HepG2 (cell line): ENCODE measurements around the gene AQP11. TPM values are rescaled to one million over a fixed set of nuclear protein-coding genes. Genes with fewer than 3 reads are reported as not detected.
A peak's percentile ranks its signal among the peaks of the same experiment; 100 is the strongest.

Source experiments
- ATAC-seq: fragments of 200-7000 bp; cut with Tn5 transposase; 3 replicates; pipeline ENCODE4 v1.9.1; 2020; ENCODE audit warnings: mild to moderate bottlenecking, moderate library complexity
- BruUV-seq: library from RNA; stranded (reverse); fragments of 400-500 nt; replicated peaks from 2 replicates; lab custom pipeline; 2021; lab: Mats Ljungman, UMichigan
- CTCF ChIA-PET: fragments of 300-600 bp; formaldehyde crosslinking; extraction: SDS; loops from one replicate; lab custom pipeline; 2021; ENCODE audit warnings: low total read pairs, inconsistent platforms, low intra/inter-chr PET ratio; lab: Yijun Ruan, JAX
- POLR2A ChIA-PET: fragments of 350-600 bp; sonication (Branson Sonifier 250); formaldehyde crosslinking; loops from one replicate; lab custom pipeline; 2020; ENCODE audit warnings: antibody characterized with exemption, inconsistent platforms; lab: Yijun Ruan, JAX
- DNase-seq: peaks from one replicate; pipeline ENCODE4 v3.0.0-alpha.2; 2015; ENCODE audit warnings: low spot score
- FAIRE-seq: peaks from 3 replicates; lab custom pipeline; 2011; peaks lifted over from hg19 to GRCh38; lab: Jason Lieb, UNC
- H2AFZ ChIP-seq: one replicate; pipeline ENCODE4 v1.6.1; 2011; ENCODE audit warnings: low read length, inconsistent platforms
- H3K27ac ChIP-seq: fragments of 300-600 bp; 3 replicates; pipeline ENCODE4 v1.8.0; 2011; ENCODE audit warnings: mixed run types, mild to moderate bottlenecking, mixed read lengths, low read length, inconsistent platforms; ENCODE audit not compliant: insufficient read depth; ENCODE audit errors: extremely low read length
- H3K27me3 ChIP-seq, 2 experiments: fragments of 200-600 bp in 1 of 2; 2 replicates in 1 of 2; 3 replicates in 1 of 2; pipeline versions ENCODE4 v1.6.0 to v1.8.0; 2011; ENCODE audit warnings: low read length in 2 of 2, mild to moderate bottlenecking in 2 of 2, moderate library complexity in 2 of 2, inconsistent platforms in 1 of 2; ENCODE audit not compliant: insufficient read depth in 2 of 2, control insufficient read depth in 1 of 2
- H3K36me3 ChIP-seq, 2 experiments: fragments of 200-600 bp in 1 of 2; replicated peaks in 1 of 2; 2 replicates in 1 of 2; 3 replicates in 1 of 2; pipeline versions ENCODE4 v1.5.1 to v1.8.0; 2011; ENCODE audit warnings: low read length in 2 of 2, inconsistent platforms in 1 of 2; ENCODE audit not compliant: insufficient read depth in 2 of 2, control insufficient read depth in 1 of 2
- H3K4me1 ChIP-seq: 2 replicates; pipeline ENCODE4 v1.5.1; 2012; ENCODE audit warnings: low read length, inconsistent platforms; ENCODE audit not compliant: insufficient read depth
- H3K4me2 ChIP-seq: 2 replicates; pipeline ENCODE4 v1.6.0; 2011; ENCODE audit warnings: low read depth, low read length, inconsistent platforms
- H3K4me3 ChIP-seq, 3 experiments: fragments of 200-600 bp in 1 of 3; sonication (generic), shearing (Covaris generic) in 1 of 3; replicated peaks in 1 of 3; 2 replicates each; pipeline ENCODE4 v1.5.1; 2011 to 2016; ENCODE audit warnings: low read length in 3 of 3, inconsistent platforms in 2 of 3, low read depth in 2 of 3, mild to moderate bottlenecking in 2 of 3, control low read depth in 1 of 3, mixed read lengths in 1 of 3; ENCODE audit not compliant: insufficient read depth in 1 of 3
- H3K79me2 ChIP-seq: one replicate; pipeline ENCODE4 v1.6.1; 2011; ENCODE audit warnings: low read length, inconsistent platforms; ENCODE audit not compliant: insufficient read depth
- H3K9ac ChIP-seq: 2 replicates; pipeline ENCODE4 v1.6.0; 2011; ENCODE audit warnings: mild to moderate bottlenecking, low read depth, low read length, inconsistent platforms; ENCODE audit not compliant: insufficient read depth
- H3K9me3 ChIP-seq: 2 replicates; pipeline ENCODE4 v1.5.1; 2012; ENCODE audit warnings: mild to moderate bottlenecking, low read length
- H4K20me1 ChIP-seq: 2 replicates; pipeline ENCODE4 v1.6.0; 2011; ENCODE audit warnings: inconsistent platforms, mild to moderate bottlenecking, low read length, moderate library complexity; ENCODE audit not compliant: insufficient read depth
- ARID3A ChIP-seq: IDR thresholded peaks from 2 replicates; pipeline ENCODE4 v1.6.1; 2012; ENCODE audit warnings: low read depth, low read length, improper control_type of control experiment
- DPF2 ChIP-seq: sonication (generic); formaldehyde crosslinking; IDR thresholded peaks from 2 replicates; pipeline ENCODE4 v1.4.0; 2020; ENCODE audit warnings: mild to moderate bottlenecking, low read depth, missing genetic modification reagents, borderline replicate concordance
- FOXA3 ChIP-seq: IDR thresholded peaks from 2 replicates; pipeline ENCODE4 v1.6.1; 2016; ENCODE audit warnings: missing genetic modification reagents, missing compliant biosample characterization
- HNRNPLL ChIP-seq: fragments of 200-400 bp; formaldehyde crosslinking; IDR thresholded peaks from 2 replicates; pipeline ENCODE4 v1.6.1; 2017; ENCODE audit warnings: mild to moderate bottlenecking, low read depth, low read length; ENCODE audit not compliant: poor library complexity, severe bottlenecking
- MED8 ChIP-seq: sonication (generic); formaldehyde crosslinking; IDR thresholded peaks from 2 replicates; pipeline ENCODE4 v1.8.1; 2023; ENCODE audit warnings: mild to moderate bottlenecking, missing genetic modification reagents; ENCODE audit not compliant: insufficient replicate concordance
- MTERF4 ChIP-seq: sonication (generic); formaldehyde crosslinking; IDR thresholded peaks from 2 replicates; pipeline ENCODE4 v1.8.0; 2023; ENCODE audit warnings: mild to moderate bottlenecking, missing genetic modification reagents
- PCBP1 ChIP-seq: fragments of 200-400 bp; formaldehyde crosslinking; IDR thresholded peaks from 2 replicates; pipeline ENCODE4 v1.6.1; 2017; ENCODE audit warnings: mild to moderate bottlenecking, low read depth, low read length, borderline replicate concordance
- SMC3 ChIP-seq: IDR thresholded peaks from 2 replicates; pipeline ENCODE4 v1.6.1; 2011; ENCODE audit warnings: low read length, improper control_type of control experiment
- SRF ChIP-seq: IDR thresholded peaks from 2 replicates; pipeline ENCODE4 v1.6.1; 2011; ENCODE audit warnings: mild to moderate bottlenecking, low read depth, low read length, moderate library complexity
- TBX2 ChIP-seq: sonication (generic); formaldehyde crosslinking; IDR thresholded peaks from 2 replicates; pipeline ENCODE4 v1.5.0; 2020; ENCODE audit warnings: missing genetic modification reagents, mild to moderate bottlenecking, borderline replicate concordance
- TGIF2 ChIP-seq: IDR thresholded peaks from 2 replicates; pipeline ENCODE4 v1.6.1; 2016; ENCODE audit warnings: control low read depth, missing compliant biosample characterization
- ZHX1 ChIP-seq: sonication (generic); formaldehyde crosslinking; IDR thresholded peaks from 2 replicates; pipeline ENCODE4 v1.8.1; 2022; ENCODE audit warnings: low read depth, mild to moderate bottlenecking, missing genetic modification reagents
- ZNF253 ChIP-seq: sonication (generic); formaldehyde crosslinking; IDR thresholded peaks from 2 replicates; pipeline ENCODE4 v1.8.0; 2022; ENCODE audit warnings: mild to moderate bottlenecking, missing genetic modification reagents, borderline replicate concordance
- ZNF83 ChIP-seq: sonication (generic); formaldehyde crosslinking; IDR thresholded peaks from 2 replicates; pipeline ENCODE4 v1.4.0; 2020; ENCODE audit warnings: missing genetic modification reagents, mild to moderate bottlenecking, borderline replicate concordance
- WGBS: methylation state at CpG from one replicate; pipeline ENCODE4 v1.1.6; 2017; ENCODE audit warnings: low lambda C conversion rate; 5-methylcytosine and 5-hydroxymethylcytosine counted together
- in situ Hi-C: cut with HindIII; loops from 2 replicates; pipeline ENCODE4 v1.10.0; 2017; ENCODE audit warnings: low pct_unique_long_range_greater_than_20kb; ENCODE audit not compliant: extremely low pct_ligation_motif_present
- intact Hi-C: fragments of 100-400 bp; cut with micrococcal nuclease; formaldehyde crosslinking; loops from one replicate; pipeline ENCODE4 v1.10.0; 2022; ENCODE audit not compliant: unreplicated experiment
- polyA plus RNA-seq, 8 experiments: library from polyadenylated mRNA; depleted of rRNA in 3 of 8; stranded (reverse) in 7 of 8; unstranded in 1 of 8; fragments of >200 nt; fragmentation: Illumina TruSeq in 4 of 8; extraction: Trizol in 4 of 8; gene quantifications; 2 replicates each; pipeline versions ENCODE4 v1.2.1 to v1.2.3, GENCODE V29; 2011 to 2016; ENCODE audit warnings: low read depth in 4 of 8, missing spikeins in 1 of 8, mixed read lengths in 1 of 8; ENCODE audit not compliant: insufficient read depth in 1 of 8
- total RNA-seq, 5 experiments: library from RNA; depleted of rRNA; stranded (reverse); fragments of >200 nt; fragmentation: Illumina TruSeq; extraction: Trizol; gene quantifications; 2 replicates each; pipeline ENCODE4 v1.2.3, GENCODE V29; 2016; ENCODE audit warnings: low read depth in 1 of 5
- TF ChIP-seq, protein P1 (sequence below): IDR thresholded peaks from 2 replicates; pipeline ENCODE4 v1.6.1; 2016; ENCODE audit warnings: mild to moderate bottlenecking
- TF ChIP-seq, protein P2 (sequence below): IDR thresholded peaks from 2 replicates; pipeline ENCODE4 v1.6.1; 2018; ENCODE audit warnings: missing genetic modification reagents, mild to moderate bottlenecking, missing compliant biosample characterization

Gene AQP11
- total and polyA plus RNA-seq, 2 of the 13 experiments (the other 11 are each of a cell fraction or from before 2014, with no cell fraction given), result 10.4 to 15.3 TPM

DNA sequence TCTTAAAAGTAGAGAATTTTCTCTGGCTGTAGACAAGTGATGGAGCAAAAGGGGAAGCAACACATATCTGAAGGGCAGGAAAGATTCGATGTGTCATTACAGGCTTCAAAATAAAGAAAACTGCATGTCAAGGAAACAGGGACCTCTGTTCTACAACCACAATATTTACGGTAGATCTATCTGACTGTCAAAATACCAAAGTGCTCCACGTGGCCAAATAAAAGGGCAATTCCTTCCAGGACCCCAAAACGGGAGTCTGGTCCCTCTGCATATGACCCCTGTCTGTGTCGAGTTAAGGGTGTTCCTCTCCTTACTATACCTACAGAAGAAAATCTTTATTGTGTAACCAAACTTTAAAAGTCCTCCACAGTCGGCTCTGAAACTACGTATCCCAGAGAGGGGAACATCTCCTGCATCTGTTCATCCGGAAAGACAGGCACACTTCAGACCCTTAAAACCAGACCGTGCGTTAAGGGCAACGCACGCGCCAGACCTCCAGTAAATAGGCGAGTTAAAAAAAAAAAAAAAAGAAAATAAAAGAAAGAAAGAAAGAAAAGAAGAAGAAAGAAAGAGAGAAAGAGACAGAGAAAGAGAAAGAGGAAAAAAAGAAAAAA, 47.1 kb downstream of the AQP11 start:
- H4K20me1 ChIP-seq, result no peaks in the 10 kb centered on the region; the same call in 1 of the 2 replicates
- ChIA-PET CTCF (no interaction called here), POLR2A (interaction anchor here (1.0 to 1.7 kb wide), 4 partner anchors 9 to 358 kb away, joined by 3 to 8 read pairs (median 4); partner anchors contain the start of genes AQP11 and INTS4)
- peaks cover 51% of the 10 kb centered on the region for H3K4me1 ChIP-seq
- H3K27me3 ChIP-seq, result no peaks in the 10 kb centered on the region
- peaks cover 47% of the 10 kb centered on the region for H3K79me2 ChIP-seq
- H3K36me3 ChIP-seq, result no peaks in the 10 kb centered on the region
- peak overlapping the region; percentile 90 for H3K9ac ChIP-seq
- WGBS, result 0% methylated on average over 14 of the region's 14 CpGs
- H3K4me2 ChIP-seq, result peak overlapping the region; percentile 80
- no peak overlapping the region for H2AFZ ChIP-seq
- intact Hi-C loops, result no loop called here
- in situ Hi-C loops, result no loop called here
- peaks cover 17% of the 10 kb centered on the region for H3K9me3 ChIP-seq
- BruUV-seq, result TSS peak; percentile 80
- ATAC-seq (no peak), DNase-seq (no peak), FAIRE-seq (peak; percentile 47)
- H3K4me3 ChIP-seq, result peak overlapping the region; percentile 82 to 90 (median 88)
- H3K27ac ChIP-seq, result peak overlapping the region; percentile 85
- TF ChIP-seq FOXA3 (CRISPR knock-in tag), result no peak
- no peak for TF ChIP-seq ZNF253
- TF ChIP-seq MTERF4, result no peak
- TF ChIP-seq DPF2 (CRISPR knock-in tag), result no peak
- no peak for TF ChIP-seq ZHX1
- TF ChIP-seq, protein P1, sequence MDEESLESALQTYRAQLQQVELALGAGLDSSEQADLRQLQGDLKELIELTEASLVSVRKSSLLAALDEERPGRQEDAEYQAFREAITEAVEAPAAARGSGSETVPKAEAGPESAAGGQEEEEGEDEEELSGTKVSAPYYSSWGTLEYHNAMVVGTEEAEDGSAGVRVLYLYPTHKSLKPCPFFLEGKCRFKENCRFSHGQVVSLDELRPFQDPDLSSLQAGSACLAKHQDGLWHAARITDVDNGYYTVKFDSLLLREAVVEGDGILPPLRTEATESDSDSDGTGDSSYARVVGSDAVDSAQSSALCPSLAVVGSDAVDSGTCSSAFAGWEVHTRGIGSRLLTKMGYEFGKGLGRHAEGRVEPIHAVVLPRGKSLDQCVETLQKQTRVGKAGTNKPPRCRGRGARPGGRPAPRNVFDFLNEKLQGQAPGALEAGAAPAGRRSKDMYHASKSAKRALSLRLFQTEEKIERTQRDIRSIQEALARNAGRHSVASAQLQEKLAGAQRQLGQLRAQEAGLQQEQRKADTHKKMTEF (CRISPR knock-in tag), result no peak
- TF ChIP-seq ARID3A, result no peak
- TF ChIP-seq ZNF83 (CRISPR knock-in tag), result no peak
- TF ChIP-seq SMC3, result no peak
- TF ChIP-seq TBX2 (CRISPR knock-in tag), result no peak
- no peak for TF ChIP-seq PCBP1
- TF ChIP-seq TGIF2 (CRISPR knock-in tag), result peak; percentile 85
- TF ChIP-seq, protein P2, sequence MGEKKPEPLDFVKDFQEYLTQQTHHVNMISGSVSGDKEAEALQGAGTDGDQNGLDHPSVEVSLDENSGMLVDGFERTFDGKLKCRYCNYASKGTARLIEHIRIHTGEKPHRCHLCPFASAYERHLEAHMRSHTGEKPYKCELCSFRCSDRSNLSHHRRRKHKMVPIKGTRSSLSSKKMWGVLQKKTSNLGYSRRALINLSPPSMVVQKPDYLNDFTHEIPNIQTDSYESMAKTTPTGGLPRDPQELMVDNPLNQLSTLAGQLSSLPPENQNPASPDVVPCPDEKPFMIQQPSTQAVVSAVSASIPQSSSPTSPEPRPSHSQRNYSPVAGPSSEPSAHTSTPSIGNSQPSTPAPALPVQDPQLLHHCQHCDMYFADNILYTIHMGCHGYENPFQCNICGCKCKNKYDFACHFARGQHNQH (CRISPR knock-in tag), result no peak
- no peak for TF ChIP-seq HNRNPLL
- no peak for TF ChIP-seq SRF
- no peak for TF ChIP-seq MED8 (CRISPR knock-in tag)
